Tibial artery (tissue), 4 donors: ENCODE data around the gene CTIF.

Source experiments
- DNase-seq, 2 donors: peaks; one replicate each; pipeline ENCODE4 v3.0.0-alpha.2; 2019
- H3K27ac ChIP-seq, 2 donors: fragments of 200-600 bp; sonication (generic) in 1 of 2; 1 replicate in 1 of 2; 2 replicates in 1 of 2; pipeline ENCODE4 v1.5.1; 2018 to 2019; ENCODE audit warnings: mild to moderate bottlenecking in 1 of 2
- H3K27me3 ChIP-seq, 2 donors: fragments of 200-600 bp; sonication (generic) in 1 of 2; one replicate each; pipeline versions ENCODE4 v1.5.1 to v1.6.0; 2016 to 2019
- H3K36me3 ChIP-seq, 3 donors: fragments of 200-600 bp; sonication (generic) in 2 of 3; one replicate each; pipeline ENCODE4 v1.5.1; 2016 to 2019; ENCODE audit warnings: mild to moderate bottlenecking in 2 of 3
- H3K4me1 ChIP-seq, 4 donors: fragments of 200-600 bp; sonication (generic) in 2 of 4; 1 replicate in 3 of 4; 2 replicates in 1 of 4; pipeline ENCODE4 v1.5.1; 2016 to 2019
- H3K4me3 ChIP-seq, 2 donors: fragments of 200-600 bp; sonication (generic) in 1 of 2; 1 replicate in 1 of 2; 2 replicates in 1 of 2; pipeline ENCODE4 v1.5.1; 2018 to 2019; ENCODE audit warnings: mild to moderate bottlenecking in 2 of 2
- H3K9me3 ChIP-seq, 3 donors: fragments of 200-600 bp; sonication (generic) in 1 of 3; one replicate each; pipeline ENCODE4 v1.5.1; 2016 to 2019
- intact Hi-C: fragments of 100-400 bp; cut with DNase I; formaldehyde crosslinking; loops from one replicate; pipeline ENCODE4 v1.15.0; 2023; ENCODE audit warnings: low total_unique reads
- TF ChIP-seq, protein P1 (sequence below), 2 experiments: fragments of 200-600 bp in 1 of 2; fragments of 450-650 bp in 1 of 2; IDR thresholded peaks; one replicate each; pipeline ENCODE4 v1.5.1; 2017 to 2019; ENCODE audit warnings: antibody characterized with exemption in 2 of 2, mild to moderate bottlenecking in 1 of 2, moderate library complexity in 1 of 2

CTIF gene

GRCh38 chr18:48601343-48601742 lies 62.5 kb downstream of the CTIF start:
- peaks cover 0 to 51% (median 32%) of the 10 kb centered on the region in 4 donors for H3K4me1 ChIP-seq
- no peak for DNase-seq
- intact Hi-C loops: no loop called here
- H3K27ac ChIP-seq: peak overlapping the region; percentile 15 to 54
- H3K4me3 ChIP-seq: no peak overlapping the region
- no peaks in the 10 kb centered on the region for H3K36me3 ChIP-seq
- TF ChIP-seq, protein P1, sequence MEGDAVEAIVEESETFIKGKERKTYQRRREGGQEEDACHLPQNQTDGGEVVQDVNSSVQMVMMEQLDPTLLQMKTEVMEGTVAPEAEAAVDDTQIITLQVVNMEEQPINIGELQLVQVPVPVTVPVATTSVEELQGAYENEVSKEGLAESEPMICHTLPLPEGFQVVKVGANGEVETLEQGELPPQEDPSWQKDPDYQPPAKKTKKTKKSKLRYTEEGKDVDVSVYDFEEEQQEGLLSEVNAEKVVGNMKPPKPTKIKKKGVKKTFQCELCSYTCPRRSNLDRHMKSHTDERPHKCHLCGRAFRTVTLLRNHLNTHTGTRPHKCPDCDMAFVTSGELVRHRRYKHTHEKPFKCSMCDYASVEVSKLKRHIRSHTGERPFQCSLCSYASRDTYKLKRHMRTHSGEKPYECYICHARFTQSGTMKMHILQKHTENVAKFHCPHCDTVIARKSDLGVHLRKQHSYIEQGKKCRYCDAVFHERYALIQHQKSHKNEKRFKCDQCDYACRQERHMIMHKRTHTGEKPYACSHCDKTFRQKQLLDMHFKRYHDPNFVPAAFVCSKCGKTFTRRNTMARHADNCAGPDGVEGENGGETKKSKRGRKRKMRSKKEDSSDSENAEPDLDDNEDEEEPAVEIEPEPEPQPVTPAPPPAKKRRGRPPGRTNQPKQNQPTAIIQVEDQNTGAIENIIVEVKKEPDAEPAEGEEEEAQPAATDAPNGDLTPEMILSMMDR (IDR thresholded peaks at IDR 0.05): no peak
- H3K9me3 ChIP-seq: no peaks in the 10 kb centered on the region
- H3K27me3 ChIP-seq: no peaks in the 10 kb centered on the region

DNA sequence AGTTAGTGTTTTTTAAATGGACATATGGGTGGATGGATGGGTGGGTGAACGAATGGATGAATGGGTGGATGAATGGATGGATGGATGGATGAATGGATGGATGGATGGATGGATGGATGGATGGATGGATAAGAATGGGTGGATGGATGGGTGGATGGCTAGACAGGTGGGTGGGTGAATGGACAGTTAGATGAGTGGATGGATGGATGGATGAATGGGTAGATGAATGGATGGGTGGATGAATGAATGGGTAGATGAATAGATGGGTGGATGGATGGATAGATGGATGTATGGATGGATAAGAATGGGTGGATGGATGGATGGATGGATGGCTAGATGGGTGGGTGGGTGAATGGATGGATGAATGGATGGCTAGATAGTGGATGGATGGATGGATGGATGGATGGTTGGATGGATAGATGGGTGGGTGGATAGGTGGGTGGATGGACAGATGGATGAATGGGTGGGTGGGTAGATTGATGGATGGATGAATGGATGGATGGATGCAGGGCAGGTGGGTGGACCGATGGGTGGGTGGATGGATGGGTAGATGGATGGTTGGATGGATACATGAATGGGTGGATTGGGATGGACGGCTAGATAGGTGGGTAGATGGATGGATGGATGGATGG lies 64.0 kb downstream of the CTIF start:
- TF ChIP-seq, protein P1 (IDR thresholded peaks at IDR 0.05): no peak
- intact Hi-C loops: no loop called here

GRCh38 chr18:48605408-48605845 lies 66.6 kb downstream of the CTIF start:
- TF ChIP-seq, protein P1 (IDR thresholded peaks at IDR 0.05): no peak
- no peak overlapping the region for H3K27ac ChIP-seq
- H3K4me3 ChIP-seq: no peak overlapping the region
- DNase-seq: no peak
- no peaks in the 10 kb centered on the region for H3K27me3 ChIP-seq
- peaks cover 0 to 52% (median 41%) of the 10 kb centered on the region in 4 donors for H3K4me1 ChIP-seq
- H3K36me3 ChIP-seq: no peaks in the 10 kb centered on the region
- intact Hi-C loops: no loop called here
- no peaks in the 10 kb centered on the region for H3K9me3 ChIP-seq

More for the DNA sequence above, 64.0 kb downstream of the CTIF start:
- Histone ChIP-seq H3K27ac (no peak overlapping the region), H3K9me3 (no peaks in the 10 kb centered on the region), H3K36me3 (no peaks in the 10 kb centered on the region), H3K27me3 (no peaks in the 10 kb centered on the region), H3K4me1 (peaks cover 0 to 56% (median 38%) of the 10 kb centered on the region in 4 donors), H3K4me3 (no peak overlapping the region)
- no peak for DNase-seq

GRCh38 chr18:48607056-48607984 lies 68.5 kb downstream of the CTIF start:
- H3K36me3 ChIP-seq: no peaks in the 10 kb centered on the region
- TF ChIP-seq, protein P1 (IDR thresholded peaks at IDR 0.05): no peak
- no peak overlapping the region for H3K4me3 ChIP-seq
- H3K9me3 ChIP-seq: no peaks in the 10 kb centered on the region
- H3K4me1 ChIP-seq: peaks cover 0 to 61% (median 44%) of the 10 kb centered on the region in 4 donors
- intact Hi-C loops: no loop called here
- peak in 1 of 2 donors; percentile 51 for DNase-seq
- H3K27me3 ChIP-seq: no peaks in the 10 kb centered on the region
- H3K27ac ChIP-seq: no peak overlapping the region

DNA sequence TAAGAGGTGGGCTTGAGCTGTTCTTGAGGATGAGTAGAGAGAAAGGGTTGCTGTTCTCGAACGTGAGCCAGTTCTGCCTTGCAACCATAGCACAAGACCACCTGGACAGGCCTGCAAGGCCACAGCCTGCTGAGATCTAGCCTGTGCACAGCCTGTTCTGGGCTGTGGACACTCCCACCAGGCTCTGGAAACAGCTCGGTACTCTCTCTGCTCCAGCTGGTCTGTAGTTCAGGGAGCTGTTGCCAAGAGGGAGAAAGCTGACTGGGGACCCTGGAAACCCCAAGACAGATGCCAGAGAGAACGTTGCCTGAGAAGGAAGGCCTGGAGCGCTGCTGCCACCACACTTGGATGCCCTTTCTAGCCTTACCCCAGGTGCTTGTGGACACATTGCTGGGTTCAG lies 69.8 kb downstream of the CTIF start:
- intact Hi-C loops: no loop called here
- peaks cover 0 to 74% (median 57%) of the 10 kb centered on the region in 4 donors for H3K4me1 ChIP-seq
- no peak overlapping the region for H3K27ac ChIP-seq
- H3K9me3 ChIP-seq: no peaks in the 10 kb centered on the region
- H3K36me3 ChIP-seq: no peaks in the 10 kb centered on the region
- no peak overlapping the region for H3K4me3 ChIP-seq
- TF ChIP-seq, protein P1 (IDR thresholded peaks at IDR 0.05): no peak
- no peak for DNase-seq
- H3K27me3 ChIP-seq: no peaks in the 10 kb centered on the region
